Measurements from ENCODE around the gene SF3B3.

DNA sequence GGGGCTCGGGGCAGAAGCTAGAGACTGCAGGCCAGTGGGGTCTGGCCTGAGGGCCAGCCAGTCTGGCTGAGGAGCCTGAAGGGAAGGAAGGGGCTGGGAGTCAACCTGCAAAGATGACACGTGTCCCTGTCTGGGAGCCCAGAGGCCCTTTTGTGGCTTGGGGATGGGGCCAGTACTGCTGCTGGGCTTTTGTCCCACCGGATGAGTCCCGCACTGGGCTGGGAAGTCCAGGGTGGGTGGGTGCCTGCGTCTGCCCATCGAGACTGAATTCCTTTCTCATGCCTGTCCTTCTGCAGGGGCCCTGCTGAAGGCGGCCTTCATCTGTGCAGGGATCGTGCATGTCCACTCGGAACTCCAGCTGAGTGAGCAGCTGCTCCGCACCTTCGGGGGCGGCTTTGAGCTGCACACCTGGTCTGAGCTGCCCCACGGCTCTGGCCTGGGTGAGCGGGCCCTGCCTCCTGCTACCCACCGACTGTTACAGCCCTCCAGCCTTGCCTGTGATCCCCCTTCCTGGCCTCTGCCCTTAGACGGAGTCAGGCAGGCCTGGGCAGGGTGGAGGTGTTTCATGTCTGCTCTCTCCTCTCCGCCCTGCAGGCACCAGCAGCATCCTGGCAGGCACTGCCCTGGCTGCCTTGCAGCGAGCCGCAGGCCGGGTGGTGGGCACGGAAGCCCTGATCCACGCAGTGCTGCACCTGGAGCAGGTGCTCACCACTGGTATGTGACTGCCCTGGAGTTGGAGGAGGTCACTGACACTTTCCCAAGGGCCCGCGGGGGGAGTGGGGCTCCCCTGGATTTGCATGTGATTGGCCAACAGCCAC lies 48.4 kb upstream of the SF3B3 start:
- TF ChIP-seq EZH2 (IDR thresholded peaks at IDR 0.05; ENCODE audit: low read length, missing control alignments), result no peak
- TF ChIP-seq, protein P1, sequence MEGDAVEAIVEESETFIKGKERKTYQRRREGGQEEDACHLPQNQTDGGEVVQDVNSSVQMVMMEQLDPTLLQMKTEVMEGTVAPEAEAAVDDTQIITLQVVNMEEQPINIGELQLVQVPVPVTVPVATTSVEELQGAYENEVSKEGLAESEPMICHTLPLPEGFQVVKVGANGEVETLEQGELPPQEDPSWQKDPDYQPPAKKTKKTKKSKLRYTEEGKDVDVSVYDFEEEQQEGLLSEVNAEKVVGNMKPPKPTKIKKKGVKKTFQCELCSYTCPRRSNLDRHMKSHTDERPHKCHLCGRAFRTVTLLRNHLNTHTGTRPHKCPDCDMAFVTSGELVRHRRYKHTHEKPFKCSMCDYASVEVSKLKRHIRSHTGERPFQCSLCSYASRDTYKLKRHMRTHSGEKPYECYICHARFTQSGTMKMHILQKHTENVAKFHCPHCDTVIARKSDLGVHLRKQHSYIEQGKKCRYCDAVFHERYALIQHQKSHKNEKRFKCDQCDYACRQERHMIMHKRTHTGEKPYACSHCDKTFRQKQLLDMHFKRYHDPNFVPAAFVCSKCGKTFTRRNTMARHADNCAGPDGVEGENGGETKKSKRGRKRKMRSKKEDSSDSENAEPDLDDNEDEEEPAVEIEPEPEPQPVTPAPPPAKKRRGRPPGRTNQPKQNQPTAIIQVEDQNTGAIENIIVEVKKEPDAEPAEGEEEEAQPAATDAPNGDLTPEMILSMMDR (conservative IDR thresholded peaks at IDR 0.05 in 1 of 2, IDR thresholded peaks at IDR 0.05 in 1 of 2; ENCODE audit: low read depth in 1 of 2, low read length in 2 of 2), result no peak
